ENCODE results near the gene DCHS2. TPM values are rescaled to one million over a fixed set of nuclear protein-coding genes. Genes with fewer than 3 reads are reported as not detected.

DCHS2 gene
- total and polyA plus RNA-seq, 10 of the 15 experiments (the other 5 are each of a cell fraction or from before 2014, with no cell fraction given): 0.01 to 0.31 (median 0.06) TPM; not detected in 3

- ATAC-seq: peak; percentile 66
- Histone ChIP-seq H4K20me1 (ENCODE audit: control insufficient read depth, insufficient read depth) (no peaks in the 10 kb centered on the region), H2AFZ (ENCODE audit: control insufficient read depth, low read depth, low read length) (no peak overlapping the region; the same call in 1 of the 2 replicates), H3K4me3 (no peak overlapping the region), H3K9me3 (replicated peaks; ENCODE audit: control insufficient read depth, insufficient read depth, low read length) (no peaks in the 10 kb centered on the region), H3K4me1 (ENCODE audit: control insufficient read depth, insufficient read depth, low read length) (peaks cover 4% of the 10 kb centered on the region), H3K79me2 (ENCODE audit: control insufficient read depth, insufficient read depth, low read length) (no peaks in the 10 kb centered on the region), H3K9ac (ENCODE audit: control insufficient read depth, insufficient read depth, low read length) (no peak overlapping the region), H3K27me3 (replicated peaks in 1 of 2; ENCODE audit: control insufficient read depth in 2 of 2, insufficient read depth in 2 of 2, low read length in 1 of 2) (no peaks in the 10 kb centered on the region), H3K27ac (ENCODE audit: control insufficient read depth, insufficient read depth) (no peak overlapping the region), H3K36me3 (ENCODE audit: control insufficient read depth in 2 of 2, insufficient read depth in 2 of 2, low read length in 1 of 2) (no peaks in the 10 kb centered on the region), H3K4me2 (ENCODE audit: control insufficient read depth, insufficient read depth) (no peak overlapping the region)
- ChIA-PET RAD21 (ENCODE audit: unreplicated experiment) (no interaction called here), CTCF (interaction anchor here (0.6 to 1.6 kb wide), 3 partner anchors 30 to 108 kb away, joined by 3 read pairs; no protein-coding TSS in a partner anchor), POLR2A (no interaction called here), SMC1A (ENCODE audit: uncharacterized antibody, unreplicated experiment) (interaction anchor here (0.6 to 1.1 kb wide), 3 partner anchors 8 to 520 kb away, joined by 3 to 5 read pairs (median 3); no protein-coding TSS in a partner anchor)
- no TSS peak for BruUV-seq (replicated peaks)
- in situ Hi-C loops (cut with MboI) (no loop called here), intact Hi-C loops (cut with micrococcal nuclease; ENCODE audit: unreplicated experiment) (no loop called here)
- peak in 1 of 2 experiments; percentile 29; a peak in 1 of 3 replicates for TF ChIP-seq EGR1 (IDR thresholded peaks at IDR 0.05; ENCODE audit: borderline replicate concordance in 1 of 2, low read depth in 2 of 2, low read length in 2 of 2)
- no peak for TF ChIP-seq NFYB (IDR thresholded peaks at IDR 0.05; ENCODE audit: insufficient read depth, low read depth, low read length)
- no peak for DNase-seq (ENCODE audit: low read depth, low spot score)
- FAIRE-seq: no peak
- 33% methylated on average over 4 of the region's 4 CpGs for WGBS (ENCODE audit: insufficient coverage, insufficient replicate concordance, low lambda C conversion rate, missing lambda C conversion rate)
Observed at GRCh38 chr4:154406018-154406795, 85.4 kb downstream of the DCHS2 start.

DNA sequence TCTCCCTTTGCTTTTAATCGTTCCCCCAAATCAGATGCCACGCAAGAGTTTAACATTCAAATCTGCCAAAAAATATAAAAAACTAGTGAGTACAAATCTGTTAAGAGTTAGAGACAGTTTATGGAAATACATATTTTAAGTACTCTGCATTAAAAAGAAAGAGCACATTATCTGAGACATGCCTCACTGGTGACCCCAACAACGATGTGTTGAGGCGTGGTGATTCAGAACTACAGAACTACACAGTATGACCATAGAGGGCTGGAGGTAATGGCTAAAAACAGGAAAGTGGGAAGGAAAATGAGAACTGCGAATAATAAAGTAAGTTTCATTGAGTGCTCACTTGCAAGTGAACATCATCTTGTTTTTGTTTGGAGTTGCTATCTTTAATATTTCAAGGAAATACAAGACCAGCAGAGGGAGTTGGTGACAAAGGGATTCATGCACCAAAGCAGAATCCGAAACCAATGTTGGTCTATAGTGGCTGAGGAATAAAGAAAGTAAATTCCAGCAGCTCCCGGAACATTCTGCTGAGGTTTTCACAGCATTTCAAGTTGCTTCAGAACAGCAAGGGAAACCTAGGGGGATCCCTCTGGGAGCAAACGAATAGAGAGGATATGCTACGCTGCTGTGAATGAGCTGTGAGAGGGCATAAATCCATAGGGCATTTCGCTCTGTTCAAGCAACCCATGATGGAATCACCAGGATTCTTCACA lies 92.2 kb downstream of the DCHS2 start:
- Histone ChIP-seq H4K20me1 (ENCODE audit: control insufficient read depth, insufficient read depth) (no peaks in the 10 kb centered on the region), H2AFZ (ENCODE audit: control insufficient read depth, low read depth, low read length) (no peak overlapping the region), H3K36me3 (ENCODE audit: control insufficient read depth in 2 of 2, insufficient read depth in 2 of 2, low read length in 1 of 2) (no peaks in the 10 kb centered on the region), H3K9me3 (replicated peaks; ENCODE audit: control insufficient read depth, insufficient read depth, low read length) (no peaks in the 10 kb centered on the region), H3K4me1 (ENCODE audit: control insufficient read depth, insufficient read depth, low read length) (no peaks in the 10 kb centered on the region; the same call in 1 of the 2 replicates), H3K79me2 (ENCODE audit: control insufficient read depth, insufficient read depth, low read length) (no peaks in the 10 kb centered on the region), H3K4me3 (no peak overlapping the region), H3K27ac (ENCODE audit: control insufficient read depth, insufficient read depth) (no peak overlapping the region), H3K27me3 (replicated peaks in 1 of 2; ENCODE audit: control insufficient read depth in 2 of 2, insufficient read depth in 2 of 2, low read length in 1 of 2) (no peaks in the 10 kb centered on the region; a peak in 1 of 4 replicates), H3K9ac (ENCODE audit: control insufficient read depth, insufficient read depth, low read length) (no peak overlapping the region), H3K4me2 (ENCODE audit: control insufficient read depth, insufficient read depth) (no peak overlapping the region)
- ChIA-PET POLR2A (no interaction called here), RAD21 (ENCODE audit: unreplicated experiment) (interaction anchor here (1.1 kb wide), 2 partner anchors 107 to 151 kb away, joined by 3 to 7 read pairs; partner anchors contain the start of gene PLRG1), SMC1A (ENCODE audit: uncharacterized antibody, unreplicated experiment) (no interaction called here), CTCF (interaction anchor here (0.6 to 1.1 kb wide), 5 partner anchors 29 to 153 kb away, joined by 3 to 5 read pairs (median 3); no protein-coding TSS in a partner anchor)
- no TSS peak for BruUV-seq (replicated peaks)
- WGBS (ENCODE audit: insufficient coverage, insufficient replicate concordance, low lambda C conversion rate, missing lambda C conversion rate): 43% methylated on average over 10 of the region's 10 CpGs
- no peak for DNase-seq (ENCODE audit: low read depth, low spot score)
- TF ChIP-seq RAD21 (IDR thresholded peaks at IDR 0.05; ENCODE audit: insufficient read depth, low read depth, low read length) (peak; percentile 39), SMC3 (IDR thresholded peaks at IDR 0.05; ENCODE audit: borderline replicate concordance, low read length) (peak; percentile 39; the same call in 1 of the 2 replicates)
- TF ChIP-seq, protein P1, sequence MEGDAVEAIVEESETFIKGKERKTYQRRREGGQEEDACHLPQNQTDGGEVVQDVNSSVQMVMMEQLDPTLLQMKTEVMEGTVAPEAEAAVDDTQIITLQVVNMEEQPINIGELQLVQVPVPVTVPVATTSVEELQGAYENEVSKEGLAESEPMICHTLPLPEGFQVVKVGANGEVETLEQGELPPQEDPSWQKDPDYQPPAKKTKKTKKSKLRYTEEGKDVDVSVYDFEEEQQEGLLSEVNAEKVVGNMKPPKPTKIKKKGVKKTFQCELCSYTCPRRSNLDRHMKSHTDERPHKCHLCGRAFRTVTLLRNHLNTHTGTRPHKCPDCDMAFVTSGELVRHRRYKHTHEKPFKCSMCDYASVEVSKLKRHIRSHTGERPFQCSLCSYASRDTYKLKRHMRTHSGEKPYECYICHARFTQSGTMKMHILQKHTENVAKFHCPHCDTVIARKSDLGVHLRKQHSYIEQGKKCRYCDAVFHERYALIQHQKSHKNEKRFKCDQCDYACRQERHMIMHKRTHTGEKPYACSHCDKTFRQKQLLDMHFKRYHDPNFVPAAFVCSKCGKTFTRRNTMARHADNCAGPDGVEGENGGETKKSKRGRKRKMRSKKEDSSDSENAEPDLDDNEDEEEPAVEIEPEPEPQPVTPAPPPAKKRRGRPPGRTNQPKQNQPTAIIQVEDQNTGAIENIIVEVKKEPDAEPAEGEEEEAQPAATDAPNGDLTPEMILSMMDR (IDR thresholded peaks at IDR 0.05 in 2 of 3, conservative IDR thresholded peaks at IDR 0.05 in 1 of 3; ENCODE audit: control insufficient read depth in 2 of 3, extremely low read depth in 1 of 3, insufficient read depth in 1 of 3, low read depth in 3 of 3, low read length in 3 of 3): peak; percentile 12 to 44 (median 17); a peak in 3 of 6 replicates
- TF ChIP-seq, protein P2, sequence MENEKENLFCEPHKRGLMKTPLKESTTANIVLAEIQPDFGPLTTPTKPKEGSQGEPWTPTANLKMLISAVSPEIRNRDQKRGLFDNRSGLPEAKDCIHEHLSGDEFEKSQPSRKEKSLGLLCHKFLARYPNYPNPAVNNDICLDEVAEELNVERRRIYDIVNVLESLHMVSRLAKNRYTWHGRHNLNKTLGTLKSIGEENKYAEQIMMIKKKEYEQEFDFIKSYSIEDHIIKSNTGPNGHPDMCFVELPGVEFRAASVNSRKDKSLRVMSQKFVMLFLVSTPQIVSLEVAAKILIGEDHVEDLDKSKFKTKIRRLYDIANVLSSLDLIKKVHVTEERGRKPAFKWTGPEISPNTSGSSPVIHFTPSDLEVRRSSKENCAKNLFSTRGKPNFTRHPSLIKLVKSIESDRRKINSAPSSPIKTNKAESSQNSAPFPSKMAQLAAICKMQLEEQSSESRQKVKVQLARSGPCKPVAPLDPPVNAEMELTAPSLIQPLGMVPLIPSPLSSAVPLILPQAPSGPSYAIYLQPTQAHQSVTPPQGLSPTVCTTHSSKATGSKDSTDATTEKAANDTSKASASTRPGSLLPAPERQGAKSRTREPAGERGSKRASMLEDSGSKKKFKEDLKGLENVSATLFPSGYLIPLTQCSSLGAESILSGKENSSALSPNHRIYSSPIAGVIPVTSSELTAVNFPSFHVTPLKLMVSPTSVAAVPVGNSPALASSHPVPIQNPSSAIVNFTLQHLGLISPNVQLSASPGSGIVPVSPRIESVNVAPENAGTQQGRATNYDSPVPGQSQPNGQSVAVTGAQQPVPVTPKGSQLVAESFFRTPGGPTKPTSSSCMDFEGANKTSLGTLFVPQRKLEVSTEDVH (IDR thresholded peaks at IDR 0.05; ENCODE audit: low read depth, partially characterized antibody): no peak
- peak; percentile 34; the same call in 1 of the 3 replicates for ATAC-seq
- in situ Hi-C loops (cut with MboI): no loop called here
- intact Hi-C loops (cut with micrococcal nuclease; ENCODE audit: unreplicated experiment): loop anchor here (1.0 kb wide), 1 partner anchor 107 kb away; no protein-coding TSS in a partner anchor
- FAIRE-seq: no peak

All from GM12878 (cell line).